ENCODE data around the gene CLTRN.

DNA sequence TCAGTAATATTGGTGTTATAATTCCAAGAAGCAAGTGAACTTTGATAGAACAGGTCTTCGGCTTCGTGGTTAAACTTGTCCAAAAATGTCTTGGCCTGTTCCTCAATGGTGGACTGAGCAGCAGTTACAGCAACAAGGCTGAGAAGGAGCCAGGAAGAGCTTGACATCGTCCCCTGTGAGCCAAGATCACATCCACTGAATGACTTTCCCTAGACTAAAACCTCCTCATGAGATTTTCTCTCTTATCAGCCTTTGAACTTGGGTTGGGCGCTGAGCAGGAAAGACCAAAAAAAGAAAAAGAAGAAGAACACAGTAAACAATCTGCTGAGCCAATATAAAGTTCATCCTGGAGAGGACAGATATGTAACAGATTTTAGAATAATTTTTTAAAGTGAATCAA lies 63.9 kb downstream of the CLTRN start, which contains the start of gene ACE2:
- TF ChIP-seq, protein P1, sequence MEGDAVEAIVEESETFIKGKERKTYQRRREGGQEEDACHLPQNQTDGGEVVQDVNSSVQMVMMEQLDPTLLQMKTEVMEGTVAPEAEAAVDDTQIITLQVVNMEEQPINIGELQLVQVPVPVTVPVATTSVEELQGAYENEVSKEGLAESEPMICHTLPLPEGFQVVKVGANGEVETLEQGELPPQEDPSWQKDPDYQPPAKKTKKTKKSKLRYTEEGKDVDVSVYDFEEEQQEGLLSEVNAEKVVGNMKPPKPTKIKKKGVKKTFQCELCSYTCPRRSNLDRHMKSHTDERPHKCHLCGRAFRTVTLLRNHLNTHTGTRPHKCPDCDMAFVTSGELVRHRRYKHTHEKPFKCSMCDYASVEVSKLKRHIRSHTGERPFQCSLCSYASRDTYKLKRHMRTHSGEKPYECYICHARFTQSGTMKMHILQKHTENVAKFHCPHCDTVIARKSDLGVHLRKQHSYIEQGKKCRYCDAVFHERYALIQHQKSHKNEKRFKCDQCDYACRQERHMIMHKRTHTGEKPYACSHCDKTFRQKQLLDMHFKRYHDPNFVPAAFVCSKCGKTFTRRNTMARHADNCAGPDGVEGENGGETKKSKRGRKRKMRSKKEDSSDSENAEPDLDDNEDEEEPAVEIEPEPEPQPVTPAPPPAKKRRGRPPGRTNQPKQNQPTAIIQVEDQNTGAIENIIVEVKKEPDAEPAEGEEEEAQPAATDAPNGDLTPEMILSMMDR (conservative IDR thresholded peaks at IDR 0.05; ENCODE audit: low read length), result no peak
- TF ChIP-seq EZH2phosphoT487 (IDR thresholded peaks at IDR 0.05; ENCODE audit: borderline replicate concordance), result no peak
